NCI-H510A (cell line): ENCODE data around the gene FAM222B.
A peak's percentile ranks its signal among the peaks of the same experiment; 100 is the strongest.
"Not testable (repeated sequence)": the region's sequence is repeated elsewhere in the genome, so short reads cannot be mapped to it uniquely, and the experiment has no call there.

ENCODE experiments used
- DNase-seq: peaks from one replicate; lab custom pipeline; 2025; lab: John Stamatoyannopoulos, UW

Gene FAM222B, protein sequence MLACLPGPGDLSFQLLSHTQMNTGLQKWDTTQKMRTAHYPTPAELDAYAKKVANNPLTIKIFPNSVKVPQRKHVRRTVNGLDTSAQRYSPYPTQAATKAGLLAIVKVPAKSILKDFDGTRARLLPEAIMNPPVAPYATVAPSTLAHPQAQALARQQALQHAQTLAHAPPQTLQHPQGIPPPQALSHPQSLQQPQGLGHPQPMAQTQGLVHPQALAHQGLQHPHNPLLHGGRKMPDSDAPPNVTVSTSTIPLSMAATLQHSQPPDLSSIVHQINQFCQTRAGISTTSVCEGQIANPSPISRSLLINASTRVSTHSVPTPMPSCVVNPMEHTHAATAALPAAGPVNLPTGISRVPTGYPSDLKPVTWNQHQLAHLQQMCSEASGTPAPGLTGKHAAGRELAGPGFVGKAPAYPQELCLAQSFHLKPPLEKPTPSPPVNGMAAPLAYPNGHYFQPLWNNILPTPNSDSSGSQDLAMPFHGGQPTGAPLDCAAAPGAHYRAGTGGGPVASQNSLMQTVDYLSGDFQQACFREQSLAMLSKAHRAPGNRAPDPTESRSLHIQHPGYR

DNA sequence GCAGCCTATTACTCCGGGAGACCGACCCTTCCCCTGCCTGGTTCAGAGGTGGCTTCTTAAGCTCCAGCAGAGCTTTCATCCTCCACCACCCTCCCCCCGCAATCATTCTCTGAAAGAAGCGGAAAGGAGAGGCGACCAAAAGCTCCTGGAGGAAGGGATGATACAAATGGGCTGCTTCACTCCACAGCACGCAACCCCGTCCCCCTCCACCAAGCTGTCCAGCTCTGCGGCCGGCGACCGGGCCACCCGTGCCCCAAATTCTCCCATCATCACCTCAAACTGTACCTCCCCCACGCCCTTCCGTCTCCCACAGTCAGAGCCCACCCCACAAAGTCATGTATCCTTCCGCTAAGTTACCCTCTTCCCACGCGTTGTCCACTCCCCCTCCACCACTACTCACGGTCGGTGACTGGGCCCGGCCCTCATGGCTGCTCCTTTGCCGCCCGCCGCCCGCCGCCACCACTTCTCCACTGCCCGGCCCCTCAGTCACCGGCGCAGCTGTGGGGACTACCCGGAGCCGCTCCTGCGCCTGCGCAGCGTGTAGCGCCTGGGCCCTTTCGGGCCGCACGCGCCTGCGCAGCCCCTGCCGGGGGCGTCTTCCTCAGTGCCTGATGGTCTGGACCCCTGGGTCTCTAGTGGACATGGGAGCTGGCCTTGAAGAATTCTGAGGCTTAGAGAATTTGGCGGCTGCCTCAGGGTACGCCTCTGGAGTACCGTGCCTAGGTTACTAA is at the start of gene FAM222B:
Gene FAM222B, minus strand, starts transcription at position 509 of the 731 bp plus-strand sequence. CDS start 76,123 bp downstream, outside the sequence.
- peak; percentile 93 for DNase-seq

DNA sequence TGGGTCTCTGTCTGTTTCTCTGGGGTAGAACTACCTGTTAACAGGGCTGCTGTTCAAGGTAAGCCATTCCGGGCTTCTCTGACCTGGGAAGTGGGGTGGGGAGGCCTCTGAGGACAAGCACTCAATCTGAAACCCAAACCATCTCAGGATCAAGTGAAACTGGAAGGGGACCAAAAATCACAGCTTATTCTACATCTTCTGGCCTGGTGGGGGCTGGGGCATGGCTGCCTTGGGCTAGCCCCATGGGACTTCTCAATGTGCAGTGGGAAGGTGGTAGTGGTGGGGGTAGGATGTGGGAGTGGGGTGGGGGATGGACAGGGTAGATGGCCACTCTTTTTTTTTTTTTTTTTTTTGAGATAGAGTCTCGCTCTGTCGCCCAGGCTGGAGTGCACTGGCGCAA is 49.4 kb upstream of the FAM222B start:
- DNase-seq = no peak

DNA sequence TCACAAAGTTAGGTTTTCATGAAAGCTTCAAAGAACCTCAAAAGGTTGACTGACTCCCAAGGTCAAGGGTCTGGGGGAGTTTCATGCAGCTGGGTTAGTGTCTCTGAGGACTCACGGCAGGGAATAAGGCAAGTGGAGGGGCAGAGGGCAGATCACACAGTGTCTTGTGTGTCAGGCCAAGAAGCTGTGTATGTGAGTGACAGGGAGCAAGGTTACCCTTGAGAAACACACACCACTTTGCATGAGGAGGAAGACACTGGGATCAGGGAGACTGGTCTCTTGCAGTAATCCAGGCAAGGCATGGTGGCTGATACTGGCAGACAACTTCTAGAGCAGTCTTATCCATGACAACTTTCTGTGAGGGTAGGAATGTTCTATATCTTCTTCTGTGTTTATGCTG is 48.6 kb upstream of the FAM222B start:
- DNase-seq = no peak

DNA sequence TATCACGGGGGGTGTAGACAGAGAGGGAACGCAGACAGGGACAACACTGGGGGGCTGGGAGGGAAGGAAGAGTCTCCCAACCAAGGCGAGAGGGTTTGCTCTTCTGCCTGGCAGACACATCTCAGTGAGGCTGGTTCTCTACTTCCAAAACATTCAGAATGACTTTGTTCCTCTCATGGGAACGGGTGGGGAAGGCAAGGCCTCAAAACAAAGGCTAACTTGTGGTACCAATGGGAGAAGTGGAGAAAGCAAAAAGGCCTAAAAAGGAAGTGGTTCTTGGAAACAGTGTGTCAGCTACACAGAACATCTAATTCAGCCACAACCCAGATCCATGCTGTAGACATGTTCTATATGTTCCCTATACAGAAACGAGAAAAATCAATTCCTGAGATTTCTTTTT is 47.4 kb upstream of the FAM222B start:
- DNase-seq = no peak

DNA sequence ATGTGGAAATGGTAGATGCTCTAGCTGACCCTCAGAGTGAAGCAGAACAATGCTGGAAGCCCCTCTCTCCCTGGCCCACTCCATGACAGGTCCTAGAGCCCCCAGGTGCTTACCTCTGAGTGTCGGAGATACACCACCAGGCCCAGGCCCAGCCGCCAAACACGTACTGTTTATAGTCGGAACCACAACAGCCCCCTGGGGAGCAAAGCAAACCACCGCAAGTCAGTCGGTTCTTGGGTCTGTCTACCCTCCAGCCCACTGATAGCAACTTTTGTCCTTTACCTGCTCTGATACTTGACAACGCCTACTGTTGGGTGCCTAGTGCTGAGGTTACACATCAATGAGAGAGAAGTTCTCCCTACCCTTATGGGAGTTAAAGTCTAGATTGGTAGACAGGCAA is 46.2 kb upstream of the FAM222B start:
- DNase-seq = no peak

DNA sequence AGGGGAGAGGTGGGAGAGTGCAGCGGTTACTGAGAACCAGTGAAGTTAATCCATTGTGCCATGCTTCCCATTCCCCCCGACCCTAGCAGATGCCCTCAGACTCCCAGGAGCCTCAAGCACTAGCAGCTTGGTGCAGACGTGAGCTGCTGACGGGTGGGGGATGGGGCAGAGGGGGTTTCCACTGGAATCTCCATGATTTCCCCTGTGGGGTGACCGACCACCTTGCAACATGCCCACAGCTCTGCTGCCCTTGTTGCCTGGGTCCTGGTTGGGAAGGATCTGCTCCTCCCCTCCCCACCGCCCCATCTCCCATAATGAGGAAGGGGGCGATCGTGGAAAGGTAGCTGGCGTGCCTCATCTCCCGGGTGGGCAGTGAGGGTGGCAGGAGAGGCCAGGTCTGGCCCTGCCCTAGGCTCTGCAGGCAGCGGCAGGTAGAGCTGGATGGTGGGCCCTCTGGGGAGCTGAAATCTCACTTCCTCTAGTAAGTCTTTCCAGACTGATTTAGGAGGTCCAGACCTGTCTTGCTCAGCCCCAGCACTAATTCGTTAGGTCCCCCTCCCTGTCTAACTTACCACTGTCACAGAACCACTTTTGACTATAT is 45.4 kb upstream of the FAM222B start:
- DNase-seq = no peak

DNA sequence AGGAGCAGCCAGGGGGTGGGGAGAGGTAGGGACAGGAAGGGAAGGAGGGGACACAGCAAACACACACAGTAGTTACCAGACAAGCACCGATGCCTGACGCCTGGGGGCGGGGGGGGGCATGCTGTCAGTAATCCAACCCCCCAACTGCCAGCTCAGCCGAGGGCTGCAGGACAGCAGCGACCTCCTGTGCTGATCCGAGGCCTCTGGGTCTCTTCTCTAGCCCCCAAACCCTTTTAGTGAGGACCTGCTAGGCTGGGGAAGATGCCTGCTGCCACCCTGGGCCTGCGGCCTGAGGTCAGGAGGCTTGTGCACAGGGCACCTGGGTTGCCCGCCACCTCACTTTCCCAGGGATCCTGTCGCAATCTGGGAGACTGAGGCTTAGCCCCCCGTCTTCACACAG is 43.4 kb upstream of the FAM222B start:
- DNase-seq = no peak

DNA sequence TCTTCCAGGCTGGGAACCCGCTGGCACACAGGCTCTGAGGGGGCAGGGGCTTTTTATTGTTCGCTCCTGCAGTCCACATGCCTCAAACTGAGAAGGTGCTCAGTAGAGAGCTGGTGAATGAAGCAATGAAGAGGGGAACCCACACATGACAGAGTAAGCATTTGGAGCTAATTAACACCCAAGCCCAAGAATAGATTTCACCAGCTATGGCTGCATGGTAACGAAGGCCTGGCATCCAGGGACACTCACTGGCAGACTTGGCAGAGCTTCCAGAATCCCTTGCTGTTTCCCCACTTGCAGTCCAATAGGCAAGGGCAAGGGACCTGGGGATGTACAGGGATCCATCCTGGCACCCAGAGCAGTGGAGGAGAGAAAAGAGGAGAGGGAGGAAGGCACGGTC is 42.8 kb upstream of the FAM222B start:
- no peak for DNase-seq

DNA sequence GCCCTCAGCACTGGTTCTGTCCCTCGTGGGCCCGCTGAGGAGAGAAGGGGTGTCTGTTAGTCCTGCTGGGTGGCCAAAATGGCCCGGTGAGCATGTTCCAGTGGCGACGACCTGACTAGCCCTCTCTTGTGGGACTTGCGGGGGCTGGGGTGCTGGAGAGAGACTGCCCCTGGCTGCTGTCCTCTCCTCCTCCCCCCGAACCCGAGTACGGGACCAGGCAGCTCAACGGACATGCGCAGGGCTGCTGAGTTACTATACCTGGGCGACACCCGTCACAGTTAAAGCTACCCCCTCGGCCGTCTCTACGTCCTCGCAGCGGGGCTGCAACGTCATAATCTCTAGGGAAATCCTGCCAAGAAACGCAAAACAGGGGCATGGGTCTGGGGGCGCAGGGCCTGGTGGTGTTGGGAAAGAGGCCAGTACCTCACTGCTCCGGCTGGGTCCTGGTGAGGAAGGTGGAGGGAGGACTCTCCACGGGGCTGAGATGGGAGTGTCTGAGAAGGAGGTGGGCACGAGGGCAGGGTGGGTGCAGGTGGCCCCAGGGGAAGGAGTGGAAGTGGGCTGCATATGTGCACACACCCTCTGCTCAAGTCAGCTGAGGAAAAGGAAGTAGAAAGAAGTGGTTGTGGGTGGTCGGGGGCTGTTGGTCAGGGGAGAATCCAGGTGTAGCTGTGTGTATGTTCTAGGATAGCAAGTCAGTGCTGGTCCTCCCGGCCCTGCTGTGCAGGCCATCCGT is 41.5 kb upstream of the FAM222B start:
- DNase-seq = no peak

DNA sequence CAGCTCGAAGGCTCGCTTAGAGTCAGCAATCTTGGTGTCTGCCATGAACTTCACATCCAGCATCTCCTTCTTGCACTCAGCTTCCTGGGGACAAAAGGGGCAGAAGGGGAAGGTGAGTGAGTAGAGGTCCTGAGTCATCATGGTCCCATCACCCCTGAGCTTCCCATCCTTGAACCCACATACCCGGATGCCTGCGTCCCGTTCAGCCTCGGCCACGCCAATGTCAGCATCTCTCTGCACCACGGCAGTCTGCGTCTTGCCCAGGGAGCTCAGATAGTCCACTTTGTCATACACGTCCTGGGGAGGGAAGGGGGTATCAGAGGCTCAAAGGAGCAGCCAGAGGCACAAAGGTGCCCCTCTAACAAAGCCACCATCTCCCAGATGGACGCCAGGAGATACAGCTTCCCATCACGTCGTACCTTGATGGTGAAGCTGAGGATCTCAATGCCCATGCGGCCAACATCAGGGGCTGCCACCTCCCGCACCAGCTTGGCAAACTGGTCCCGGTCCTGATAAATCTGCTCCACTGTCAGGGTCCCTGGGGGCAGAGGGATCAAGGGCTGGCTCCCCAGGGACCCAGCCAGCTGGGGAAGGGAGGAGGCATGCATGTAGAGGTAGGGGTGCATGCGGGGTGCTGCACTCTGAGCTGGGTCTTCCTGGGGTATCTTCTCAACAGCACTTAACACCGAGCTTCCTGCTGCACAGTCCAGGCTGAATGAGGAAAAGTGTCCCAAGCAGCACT is 39.7 kb upstream of the FAM222B start:
- DNase-seq = no peak

DNA sequence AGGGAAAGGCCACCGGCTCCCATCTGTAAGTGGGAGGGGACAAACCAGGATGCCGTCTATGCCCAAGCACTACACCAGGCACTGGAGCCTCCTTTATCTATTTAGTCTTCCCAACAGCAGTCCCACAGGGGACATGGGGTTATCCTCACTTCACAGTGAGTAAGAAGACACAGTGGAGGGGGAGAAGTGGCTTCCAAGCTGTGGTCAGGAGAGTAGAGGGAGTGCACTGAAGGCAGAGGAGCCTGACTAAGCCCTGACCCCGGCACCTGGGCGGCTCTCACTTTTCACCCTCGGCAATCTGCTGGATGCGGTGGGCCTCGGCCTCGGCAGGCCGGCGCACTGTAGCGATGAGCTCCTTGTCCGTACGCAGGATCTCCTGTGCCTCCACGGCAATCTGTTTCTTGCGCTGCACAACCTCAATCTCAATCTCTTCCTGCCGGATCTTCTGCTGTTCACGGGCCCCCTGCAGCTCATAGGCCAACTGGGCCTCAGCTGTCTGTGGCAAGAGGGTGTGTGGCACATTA is 39.0 kb upstream of the FAM222B start:
- DNase-seq = no peak

DNA sequence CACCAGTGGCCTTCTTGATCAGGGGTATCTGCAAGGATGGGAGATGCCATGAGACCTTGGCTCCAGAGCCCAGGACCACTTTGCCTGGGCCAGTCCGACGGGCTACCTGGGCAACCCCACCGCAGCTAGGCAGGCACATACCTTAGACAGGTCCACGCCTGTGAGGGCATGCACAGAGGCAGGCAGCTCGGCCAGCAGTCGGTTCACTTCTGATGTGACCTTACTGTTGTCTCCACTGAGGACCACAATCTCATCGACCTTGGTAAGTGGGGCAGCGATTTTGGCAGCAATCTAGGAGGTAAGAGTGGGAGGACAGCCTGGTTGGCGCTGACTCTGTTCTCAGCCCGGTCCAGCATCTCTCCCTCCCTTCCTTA is 38.0 kb upstream of the FAM222B start:
- DNase-seq = no peak

DNA sequence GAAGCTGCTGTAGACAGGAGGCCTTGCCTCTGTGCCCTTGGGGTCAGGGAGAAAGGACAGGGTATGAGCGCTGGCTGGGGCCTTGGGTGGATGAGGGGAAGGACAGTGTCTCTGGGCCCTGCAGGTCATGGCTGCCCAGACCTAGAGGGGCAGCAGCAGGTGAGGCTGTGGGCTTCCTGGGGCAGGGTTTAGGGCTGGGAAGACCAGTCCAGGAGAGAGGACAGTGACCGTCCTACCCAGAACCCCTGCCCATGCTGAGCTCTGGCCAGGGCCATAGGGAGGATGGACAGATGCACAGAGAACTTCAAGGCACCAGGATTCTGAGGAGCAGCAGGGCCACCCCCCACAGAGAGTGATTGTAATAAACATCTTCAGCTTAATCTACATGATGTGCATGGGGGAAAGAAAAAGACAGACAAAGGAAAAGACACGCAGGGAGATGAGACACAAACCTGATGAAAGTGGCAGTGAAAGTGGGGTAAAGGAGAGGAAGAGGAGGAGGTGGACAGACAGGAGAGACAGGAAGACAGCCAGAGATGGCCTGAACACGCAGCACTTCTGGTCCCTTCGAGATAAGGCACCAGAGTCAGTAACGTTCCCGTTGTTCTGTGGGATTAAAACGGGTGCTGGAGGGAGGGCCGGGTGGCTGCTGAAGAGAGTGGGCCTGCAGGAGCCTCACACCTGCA is 37.4 kb upstream of the FAM222B start:
- no peak for DNase-seq

DNA sequence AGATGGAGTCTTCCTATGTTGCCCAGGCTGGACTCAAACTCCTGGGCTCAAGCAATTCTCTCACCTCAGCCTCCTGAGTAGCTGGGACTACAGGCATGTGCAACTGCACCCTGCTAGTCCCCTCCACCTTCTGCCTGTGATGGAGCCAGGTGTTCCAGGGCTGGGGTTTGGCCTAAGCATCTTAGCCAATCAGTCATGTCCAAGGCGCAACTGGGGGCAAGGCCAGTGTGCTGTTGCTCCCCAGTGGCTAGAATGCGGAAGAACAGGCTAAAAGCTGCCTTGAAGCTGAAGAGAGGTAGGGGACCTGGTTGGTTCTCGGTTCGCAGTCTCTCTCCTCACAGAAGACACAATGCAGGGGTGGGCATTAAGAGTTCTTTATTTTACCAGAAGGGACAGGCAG is 36.4 kb upstream of the FAM222B start:
- peak; percentile 40 for DNase-seq

DNA sequence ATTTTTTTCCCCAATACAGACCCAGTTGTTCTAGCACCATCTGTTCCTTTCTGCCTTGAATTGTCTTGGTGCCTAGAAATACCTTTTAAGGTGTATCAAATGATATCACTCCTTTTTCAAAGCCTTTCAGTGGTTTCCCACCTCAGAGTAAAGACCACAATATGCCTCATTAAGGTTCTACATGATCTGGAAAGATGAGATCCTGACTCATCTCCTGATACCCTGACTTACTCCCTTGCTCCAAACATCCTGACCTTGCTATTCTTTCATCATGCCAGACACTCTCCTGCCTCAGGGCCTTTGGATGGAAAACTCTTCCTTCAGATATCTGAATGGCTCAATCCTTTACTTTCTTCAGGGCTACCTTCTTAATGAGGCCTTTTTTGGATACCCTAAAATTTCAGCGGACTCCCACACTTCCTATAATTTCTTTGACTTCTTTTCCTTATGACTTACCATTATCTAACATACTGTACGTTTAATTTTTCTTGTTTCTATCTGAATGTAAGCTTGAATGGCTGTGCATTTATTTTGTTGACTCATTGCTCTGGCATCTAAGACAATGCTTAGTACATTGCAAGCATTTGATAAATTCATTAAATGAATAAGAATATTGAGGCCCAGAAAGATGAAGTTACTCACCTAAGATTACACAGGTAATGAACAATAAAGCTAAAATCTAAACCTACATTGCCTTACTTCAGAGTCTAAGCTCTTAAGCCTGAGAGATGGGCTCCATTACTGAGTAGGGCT is 35.7 kb upstream of the FAM222B start:
- no peak for DNase-seq

DNA sequence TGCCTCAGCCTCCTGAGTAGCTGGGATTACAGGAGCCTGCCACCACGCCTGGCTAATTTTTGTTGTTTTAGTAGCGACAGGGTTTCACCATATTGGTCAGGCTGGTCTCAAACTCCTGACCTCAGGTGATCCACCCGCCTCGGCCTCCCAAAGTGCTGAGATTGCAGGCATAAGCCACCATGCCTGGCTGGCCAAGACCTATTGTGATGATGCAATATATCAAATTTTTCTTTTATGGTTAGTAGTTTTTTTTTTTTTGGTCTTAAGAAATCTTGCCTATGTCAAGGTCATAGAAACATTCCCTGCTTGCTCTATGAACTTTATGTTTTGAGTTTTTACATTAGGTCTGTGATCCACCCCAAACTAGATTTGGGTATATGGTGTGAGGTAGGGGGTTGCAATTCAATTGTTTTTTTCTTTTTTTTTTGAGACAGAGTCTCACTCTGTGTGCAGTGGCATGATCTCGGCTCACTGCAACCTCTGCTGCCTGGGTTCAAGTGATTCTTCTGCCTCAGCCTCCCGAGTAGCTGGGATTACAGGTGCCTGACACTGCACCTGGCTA is 34.6 kb upstream of the FAM222B start:
- DNase-seq = not testable (repeated sequence)

DNA sequence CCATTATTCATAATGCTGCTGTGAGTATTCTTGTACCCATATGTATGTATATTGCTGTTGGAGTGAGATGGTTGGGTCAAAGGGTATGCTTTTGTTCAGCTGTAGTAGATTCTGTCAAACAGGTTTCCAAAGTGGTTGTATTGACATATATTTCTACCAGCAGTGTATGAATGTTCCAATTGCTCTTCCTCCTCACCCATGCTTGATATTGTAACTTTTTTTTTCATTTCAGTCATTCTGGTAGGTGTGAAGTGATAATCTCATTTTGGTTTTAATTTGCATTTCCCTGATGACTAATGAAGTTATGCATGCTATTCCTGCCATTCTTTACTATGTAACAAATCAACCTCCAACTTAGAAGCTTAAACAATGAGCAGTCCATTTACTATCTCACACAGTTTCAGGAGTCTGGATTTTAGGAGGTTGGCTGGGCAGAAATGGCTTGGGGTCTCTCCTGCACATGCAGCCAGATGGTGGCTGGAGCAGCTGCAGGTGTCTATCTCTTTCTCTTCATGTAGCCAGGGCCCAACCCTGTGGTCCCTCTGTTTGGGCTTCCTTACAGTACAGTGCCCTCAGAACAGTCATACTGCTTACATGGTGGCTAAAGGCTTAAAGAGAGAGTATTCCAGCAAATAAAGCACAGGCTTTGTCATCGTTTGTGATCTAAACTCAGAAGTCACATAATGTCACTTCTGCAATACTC is 33.4 kb upstream of the FAM222B start:
- DNase-seq = no peak

DNA sequence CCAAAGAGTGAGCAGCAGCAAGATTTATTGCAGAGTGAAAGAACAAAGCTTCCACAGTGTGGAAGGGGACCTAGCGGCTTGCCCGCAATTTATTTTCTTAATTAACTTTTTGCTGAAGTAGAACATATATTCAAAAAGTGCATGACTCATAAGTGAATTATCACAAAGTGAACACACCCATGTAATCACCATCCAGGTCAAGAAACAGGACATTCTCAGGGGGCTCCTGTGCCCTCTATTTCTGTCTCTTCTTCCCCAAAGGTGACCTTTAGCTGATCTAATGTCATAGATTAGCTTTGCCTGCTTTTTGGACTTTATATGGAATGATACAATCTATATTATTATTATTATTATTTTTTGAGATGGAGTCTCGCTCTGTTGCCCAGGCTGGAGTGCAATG is 32.2 kb upstream of the FAM222B start:
- DNase-seq = no peak

DNA sequence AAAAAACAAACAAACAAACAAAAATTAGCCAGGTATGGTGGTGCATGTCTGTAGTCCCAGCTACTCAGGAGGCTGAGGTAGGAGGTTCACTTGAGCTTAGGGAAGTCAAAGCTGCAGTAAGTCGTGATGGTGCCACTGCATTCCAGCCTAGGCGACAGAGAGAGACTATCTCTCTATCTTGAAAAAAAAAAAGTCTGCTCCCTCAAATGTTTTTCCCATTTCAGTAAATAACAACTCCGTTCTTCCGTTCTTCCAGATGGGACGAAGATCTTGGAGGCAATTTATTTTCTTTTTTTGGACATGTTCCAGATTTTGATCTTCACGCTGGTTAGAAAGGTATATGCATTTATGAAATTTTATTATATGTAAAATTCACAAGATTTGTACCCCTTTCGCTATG is 31.2 kb upstream of the FAM222B start:
- no peak for DNase-seq
